HCT116 (cell line): Measurements from ENCODE around the gene BMP4. TPM values are rescaled to one million over a fixed set of nuclear protein-coding genes. Genes with fewer than 3 reads are reported as not detected.

Experiments
- ATAC-seq: fragments of 200-7000 bp; cut with Tn5 transposase; 2 replicates; pipeline ENCODE4 v1.9.1; 2020; ENCODE audit warnings: mild to moderate bottlenecking, moderate library complexity
- BruUV-seq: library from RNA; stranded (reverse); fragments of 400-500 nt; replicated peaks from 2 replicates; lab custom pipeline; 2021; lab: Mats Ljungman, UMichigan
- CTCF ChIA-PET: fragments of 300-600 bp; sonication (Branson Sonifier 250); formaldehyde crosslinking; loops from one replicate; lab custom pipeline; 2021; ENCODE audit warnings: antibody characterized with exemption; lab: Charles Lee
- POLR2A ChIA-PET: fragments of 300-600, 350-600 bp; sonication (Branson Sonifier 250); formaldehyde crosslinking; loops from one replicate; lab custom pipeline; 2021; ENCODE audit warnings: antibody characterized with exemption; lab: Charles Lee
- RAD21 ChIA-PET, 2 experiments: fragments of 300-600 bp; sonication (Branson Sonifier 250); formaldehyde crosslinking; loops; one replicate each; lab custom pipeline; 2023; ENCODE audit warnings: low total read pairs in 2 of 2; ENCODE audit not compliant: uncharacterized antibody in 2 of 2, unreplicated experiment in 2 of 2, low non-redundant PET in 1 of 2; lab: Charles Lee
- DNase-seq: peaks from one replicate; pipeline ENCODE4 v3.0.0-alpha.2; 2010; ENCODE audit warnings: low read depth, low spot score
- H2AFZ ChIP-seq: fragments of 200-600 bp; shearing (Covaris generic), sonication (generic); 2 replicates; pipeline ENCODE4 v1.6.1; 2017; ENCODE audit warnings: low read depth, mixed run types, mixed read lengths, antibody characterized with exemption, low read length; ENCODE audit not compliant: poor library complexity, severe bottlenecking
- H3K27ac ChIP-seq: 2 replicates; pipeline ENCODE4 v1.5.1; 2012; ENCODE audit warnings: low read depth, low read length
- H3K27me3 ChIP-seq: fragments of 200-600 bp; sonication (generic); 2 replicates; pipeline ENCODE4 v1.6.1; 2016; ENCODE audit warnings: mixed run types, low read length, mixed read lengths; ENCODE audit not compliant: insufficient read depth
- H3K36me3 ChIP-seq, 2 experiments: fragments of 200-500 bp in 1 of 2; fragments of 200-600 bp in 1 of 2; sonication (Bioruptor generic) in 1 of 2; sonication (generic) in 1 of 2; 2 replicates each; pipeline versions ENCODE4 v1.5.1 to v1.6.1; 2014 to 2016; ENCODE audit warnings: low read length in 2 of 2, inconsistent platforms in 1 of 2, mixed read lengths in 1 of 2, mixed run types in 1 of 2; ENCODE audit not compliant: insufficient read depth in 2 of 2, control insufficient read depth in 1 of 2
- H3K4me1 ChIP-seq, 2 experiments: fragments of 200-600 bp in 1 of 2; sonication (generic) in 1 of 2; 2 replicates each; pipeline versions ENCODE4 v1.5.1 to v1.6.1; 2012 to 2017; ENCODE audit warnings: low read length in 2 of 2, inconsistent platforms in 1 of 2, mild to moderate bottlenecking in 1 of 2, mixed read lengths in 1 of 2, mixed run types in 1 of 2, moderate library complexity in 1 of 2; ENCODE audit not compliant: insufficient read depth in 2 of 2, control insufficient read depth in 1 of 2
- H3K4me2 ChIP-seq: fragments of 200-600 bp; sonication (generic); 2 replicates; pipeline ENCODE4 v1.6.1; 2017; ENCODE audit warnings: mixed run types, low read length, mixed read lengths
- H3K4me3 ChIP-seq, 2 experiments: fragments of 200-600 bp in 1 of 2; sonication (generic) in 1 of 2; replicated peaks in 1 of 2; 2 replicates each; pipeline ENCODE4 v1.5.1; 2011 to 2016; ENCODE audit warnings: low read length in 2 of 2, control low read depth in 1 of 2, low read depth in 1 of 2, mild to moderate bottlenecking in 1 of 2, mixed read lengths in 1 of 2, mixed run types in 1 of 2
- H3K79me2 ChIP-seq: fragments of 200-600 bp; sonication (generic); 2 replicates; pipeline ENCODE4 v1.6.1; 2017; ENCODE audit warnings: mild to moderate bottlenecking, mixed run types, low read length, moderate library complexity, mixed read lengths; ENCODE audit not compliant: insufficient read depth
- H3K9ac ChIP-seq: fragments of 200-600 bp; sonication (generic); 2 replicates; pipeline ENCODE4 v1.6.1; 2016; ENCODE audit warnings: low read length, mixed read lengths
- H3K9me2 ChIP-seq: fragments of 200-600 bp; sonication (generic), shearing (Covaris generic); 2 replicates; pipeline ENCODE4 v1.6.1; 2017; ENCODE audit warnings: mixed run types, mild to moderate bottlenecking, moderate library complexity; ENCODE audit not compliant: insufficient read depth
- H3K9me3 ChIP-seq, 2 experiments: fragments of 200-500 bp in 1 of 2; fragments of 200-600 bp in 1 of 2; sonication (Bioruptor generic) in 1 of 2; sonication (generic) in 1 of 2; 2 replicates each; pipeline ENCODE4 v1.6.1; 2014 to 2017; ENCODE audit warnings: low read length in 2 of 2, mixed read lengths in 2 of 2, inconsistent platforms in 1 of 2, low read depth in 1 of 2, mild to moderate bottlenecking in 1 of 2, mixed run types in 1 of 2, moderate library complexity in 1 of 2; ENCODE audit not compliant: control insufficient read depth in 1 of 2, insufficient read depth in 1 of 2
- H4K20me1 ChIP-seq: fragments of 200-600 bp; sonication (generic), shearing (Covaris generic); 2 replicates; pipeline ENCODE4 v1.6.1; 2017; ENCODE audit warnings: mixed run types, mild to moderate bottlenecking, moderate library complexity; ENCODE audit not compliant: insufficient read depth
- CBX3 ChIP-seq: IDR thresholded peaks from 2 replicates; pipeline ENCODE4 v1.6.1; 2012; ENCODE audit warnings: low read depth
- FOSL1 ChIP-seq: IDR thresholded peaks from 2 replicates; pipeline ENCODE4 v1.6.1; 2012; ENCODE audit warnings: low read depth
- JUND ChIP-seq: IDR thresholded peaks from 2 replicates; pipeline ENCODE4 v1.6.1; 2012
- MAX ChIP-seq: IDR thresholded peaks from 2 replicates; pipeline ENCODE4 v1.6.1; 2012
- POLR2A ChIP-seq: IDR thresholded peaks from 2 replicates; pipeline ENCODE4 v1.7.0; 2011; ENCODE audit warnings: borderline replicate concordance; ENCODE audit not compliant: insufficient read depth, insufficient read length; ENCODE audit errors: extremely low read depth
- REST ChIP-seq: IDR thresholded peaks from 2 replicates; pipeline ENCODE4 v1.6.1; 2012; ENCODE audit warnings: low read depth
- SRF ChIP-seq: IDR thresholded peaks from 2 replicates; pipeline ENCODE4 v1.6.1; 2012; ENCODE audit warnings: low read depth
- TCF7L2 ChIP-seq: IDR thresholded peaks from 2 replicates; pipeline ENCODE4 v1.7.0; 2011; ENCODE audit warnings: borderline replicate concordance, inconsistent platforms; ENCODE audit not compliant: insufficient read depth, insufficient read length; ENCODE audit errors: extremely low read depth
- YY1 ChIP-seq: IDR thresholded peaks from 2 replicates; pipeline ENCODE4 v1.6.1; 2011; ENCODE audit warnings: low read length, low read depth, moderate library complexity, mild to moderate bottlenecking; ENCODE audit not compliant: insufficient replicate concordance; ENCODE audit errors: extremely low read depth
- intact Hi-C: fragments of 100-400 bp; cut with micrococcal nuclease; formaldehyde crosslinking; loops from 2 replicates; pipeline ENCODE4 v1.10.0; 2022
- total RNA-seq: library from RNA; stranded (reverse); gene quantifications from one replicate; pipeline ENCODE4 v1.2.1, GENCODE V29; 2021; ENCODE audit not compliant: unreplicated experiment

Gene BMP4
- total RNA-seq, 1 experiment from 2014 or later, result 145 TPM

DNA sequence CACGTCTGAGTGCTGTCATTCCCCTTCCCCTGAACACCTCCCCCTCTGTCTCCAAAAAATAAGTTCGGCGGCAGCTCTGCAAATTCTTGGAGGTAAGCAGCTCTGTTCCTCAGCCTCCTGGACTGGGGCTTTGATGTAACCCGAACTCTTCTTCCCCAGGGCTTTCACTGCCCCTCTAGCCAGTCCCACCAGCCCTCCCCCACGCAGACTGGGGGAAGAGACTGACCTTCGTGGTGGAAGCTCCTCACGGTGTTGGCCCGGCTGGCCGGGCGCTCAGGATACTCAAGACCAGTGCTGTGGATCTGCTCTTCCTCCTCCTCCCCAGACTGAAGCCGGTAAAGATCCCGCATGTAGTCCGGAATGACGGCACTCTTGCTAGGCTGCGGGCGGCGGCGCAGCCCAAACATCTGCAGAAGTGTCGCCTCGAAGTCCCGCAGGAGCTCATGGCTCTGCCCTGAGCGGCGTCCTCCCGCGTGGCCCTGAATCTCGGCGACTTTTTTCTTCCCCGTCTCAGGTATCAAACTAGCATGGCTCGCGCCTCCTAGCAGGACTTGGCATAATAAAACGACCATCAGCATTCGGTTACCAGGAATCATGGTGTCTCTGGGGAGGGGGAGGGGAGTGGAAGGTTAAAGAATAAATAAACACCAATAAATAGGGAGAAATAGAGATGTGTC is 4.9 kb downstream of the BMP4 start:
- ChIA-PET CTCF (no interaction called here), POLR2A (no interaction called here), RAD21 (no interaction called here)
- Histone ChIP-seq H3K27ac (peak overlapping the region; percentile 98), H3K36me3 (peaks cover 38 to 40% of the 10 kb centered on the region in 2 experiments), H4K20me1 (peaks cover 15% of the 10 kb centered on the region; the same call in 1 of the 2 replicates), H3K79me2 (peaks cover 76% of the 10 kb centered on the region), H3K9me3 (no peaks in the 10 kb centered on the region), H3K4me1 (peaks cover 22 to 38% of the 10 kb centered on the region in 2 experiments; a peak in 3 of 4 replicates), H3K9ac (no peak overlapping the region), H3K4me3 (no peak overlapping the region), H3K9me2 (no peaks in the 10 kb centered on the region), H3K4me2 (peak overlapping the region; percentile 99; the same call in 1 of the 2 replicates), H2AFZ (no peak overlapping the region), H3K27me3 (no peaks in the 10 kb centered on the region)
- DNase-seq (no peak), ATAC-seq (no peak)
- BruUV-seq, result TSS peak; percentile 5
- intact Hi-C loops, result no loop called here
- TF ChIP-seq TCF7L2 (peak; percentile 83), FOSL1 (no peak), POLR2A (no peak)

- ATAC-seq (no peak), DNase-seq (no peak)
- Histone ChIP-seq H3K9ac (no peak overlapping the region), H3K4me3 (no peak overlapping the region), H2AFZ (no peak overlapping the region), H3K9me2 (no peaks in the 10 kb centered on the region), H4K20me1 (peaks cover 15% of the 10 kb centered on the region; the same call in 1 of the 2 replicates), H3K79me2 (peaks cover 71% of the 10 kb centered on the region), H3K27ac (peak overlapping the region; percentile 98), H3K36me3 (peaks cover 38 to 40% of the 10 kb centered on the region in 2 experiments), H3K4me2 (no peak overlapping the region), H3K27me3 (no peaks in the 10 kb centered on the region), H3K4me1 (peaks cover 22 to 37% of the 10 kb centered on the region in 2 experiments; a peak in 3 of 4 replicates), H3K9me3 (no peaks in the 10 kb centered on the region)
- TF ChIP-seq FOSL1 (no peak), CBX3 (no peak), JUND (no peak), POLR2A (no peak), MAX (no peak), SRF (no peak), REST (no peak), TCF7L2 (no peak), YY1 (no peak)
- BruUV-seq, result no TSS peak
- ChIA-PET RAD21 (no interaction called here), POLR2A (no interaction called here), CTCF (no interaction called here)
- intact Hi-C loops, result no loop called here
Observed at GRCh38 chr14:53951243-53951626, 5.4 kb downstream of the BMP4 start.
